ENCODE measurements around the gene GABPA.
A peak's percentile ranks its signal among the peaks of the same experiment; 100 is the strongest.
"Not testable (repeated sequence)": the region's sequence is repeated elsewhere in the genome, so short reads cannot be mapped to it uniquely, and the experiment has no call there.

Gene GABPA

DNA sequence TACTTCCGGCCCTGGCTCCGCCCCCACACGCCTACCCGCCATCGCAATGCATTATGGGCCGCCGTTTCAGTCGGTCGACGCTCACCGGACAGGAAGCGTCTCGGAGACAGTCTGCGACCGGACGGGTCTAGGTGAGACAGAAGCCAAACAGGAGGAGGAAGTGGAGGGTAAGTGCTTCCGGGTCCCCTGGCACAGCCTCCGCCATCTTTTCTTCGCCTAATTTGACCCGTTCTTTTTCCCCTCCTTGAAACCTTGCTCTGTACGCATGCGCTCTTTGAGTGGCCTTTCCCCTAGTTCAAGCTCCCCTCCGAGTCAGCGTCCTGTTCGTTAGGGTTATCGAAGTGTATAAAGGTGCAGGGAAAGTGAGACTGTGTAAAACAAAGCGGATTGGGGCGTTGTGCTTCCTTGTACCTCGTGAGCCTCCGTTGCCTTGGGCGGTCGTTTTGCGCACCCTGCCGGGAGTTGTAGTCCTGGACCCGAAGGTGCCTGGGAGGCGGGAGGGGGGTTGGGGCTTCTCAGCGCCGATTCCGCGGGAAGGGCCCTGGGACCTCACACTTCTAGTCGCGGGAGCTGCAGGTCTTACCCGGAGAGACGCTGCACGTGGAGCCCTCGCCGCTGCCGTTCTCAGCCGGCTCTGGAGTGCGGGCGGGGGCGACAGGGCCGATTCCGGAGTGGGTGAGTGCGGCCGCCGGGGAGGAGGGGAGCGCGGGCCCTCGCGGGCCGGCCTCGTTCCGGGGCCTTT lies at the start of gene GABPA, which contains the start of gene ATP5PF:
Gene GABPA, plus strand, starts transcription at position 69 of the 742 bp plus-strand sequence. CDS start 6,627 bp downstream, outside the sequence.
Gene ATP5PF, minus strand, starts transcription at position 1 of the 742 bp plus-strand sequence. CDS start 5,110 bp downstream, outside the sequence.
- peak; percentile 97 to 98 for DNase-seq (ENCODE audit: low read depth in 1 of 2, low spot score in 1 of 2)

GRCh38 chr21:25687787-25688186 lies 47.0 kb upstream of the GABPA start:
- DNase-seq (ENCODE audit: low read depth in 1 of 2, low spot score in 1 of 2): no peak

GRCh38 chr21:25688275-25689155 lies 46.3 kb upstream of the GABPA start:
- no peak for DNase-seq (ENCODE audit: low read depth in 1 of 2, low spot score in 1 of 2)

GRCh38 chr21:25689226-25689625 lies 45.5 kb upstream of the GABPA start:
- DNase-seq (ENCODE audit: low read depth in 1 of 2, low spot score in 1 of 2): no peak

DNA sequence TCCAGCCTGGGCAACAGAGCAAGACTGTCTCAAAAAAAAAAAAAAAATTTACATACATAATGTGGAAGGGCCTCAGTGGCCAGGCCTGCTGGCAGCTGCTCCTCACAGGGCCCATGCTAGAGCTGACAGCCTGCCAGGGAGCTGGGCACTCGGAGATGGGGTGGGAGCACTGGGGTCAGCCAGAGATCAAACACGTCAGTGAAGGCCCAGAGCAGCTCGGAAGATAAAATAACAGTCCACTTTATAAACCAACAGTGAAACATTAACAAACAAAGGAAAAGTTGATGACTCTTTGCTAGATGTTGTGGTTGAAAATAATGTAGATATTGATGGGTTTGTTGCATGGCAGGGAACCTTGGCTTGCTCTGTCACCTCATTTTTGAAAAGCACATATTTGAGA lies 42.8 kb upstream of the GABPA start:
- DNase-seq (ENCODE audit: low read depth in 1 of 2, low spot score in 1 of 2): no peak

- DNase-seq (ENCODE audit: low read depth in 1 of 2, low spot score in 1 of 2): not testable (repeated sequence)
Measured at GRCh38 chr21:25695461-25695860, 39.3 kb upstream of the GABPA start.

DNA sequence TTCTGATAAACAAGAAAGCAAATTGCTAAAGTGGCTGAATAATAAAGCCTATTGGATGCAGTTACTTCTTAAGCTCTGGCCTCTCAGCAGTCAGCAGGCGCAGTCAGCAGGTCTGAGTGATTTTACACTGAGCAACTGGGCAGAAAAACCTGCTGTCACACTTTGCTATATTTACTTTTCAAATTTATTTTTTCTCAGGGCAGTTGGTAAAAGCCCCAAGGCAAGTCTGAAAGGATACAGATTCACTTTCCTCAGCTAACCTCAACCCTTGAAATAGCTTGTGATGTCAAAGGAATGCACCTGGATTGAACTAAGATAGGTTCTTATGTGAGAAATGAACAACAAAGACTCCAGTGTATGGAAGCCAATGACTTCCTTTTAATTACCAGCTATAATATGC lies 34.0 kb upstream of the GABPA start:
- DNase-seq (ENCODE audit: low read depth in 1 of 2, low spot score in 1 of 2): no peak

GRCh38 chr21:25701529-25701928 lies 33.2 kb upstream of the GABPA start:
- DNase-seq (ENCODE audit: low read depth in 1 of 2, low spot score in 1 of 2): no peak

GRCh38 chr21:25708467-25709065 lies 26.2 kb upstream of the GABPA start:
- peak in 1 of 2 donors; percentile 35 for DNase-seq (ENCODE audit: low read depth in 1 of 2, low spot score in 1 of 2)

DNA sequence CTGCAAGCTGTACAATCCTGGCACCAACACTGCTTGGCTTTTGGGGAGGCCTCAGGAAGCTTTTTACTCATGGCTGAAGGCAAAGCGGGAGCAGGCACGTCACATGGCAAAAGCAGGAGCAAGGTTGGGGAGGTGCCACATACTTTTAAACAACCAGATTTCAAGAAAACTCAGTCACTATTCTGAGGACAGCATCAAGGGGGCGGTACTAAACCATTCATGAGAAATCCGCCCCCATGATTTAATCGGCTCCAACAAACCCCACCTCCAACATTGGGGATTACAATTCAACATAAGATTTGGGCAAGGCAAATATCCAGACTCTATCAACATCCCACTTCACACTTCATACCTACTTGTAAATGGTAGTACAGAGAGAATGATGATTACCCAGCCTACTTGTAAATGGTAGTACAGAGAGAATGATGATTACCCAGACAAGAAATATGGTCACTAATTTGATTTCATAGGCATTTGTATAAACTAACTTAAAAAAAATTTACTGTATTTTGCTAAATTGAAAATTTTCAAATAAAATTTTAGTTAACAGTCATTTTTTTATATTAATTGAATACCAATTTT lies 25.0 kb upstream of the GABPA start:
- no peak for DNase-seq (ENCODE audit: low read depth in 1 of 2, low spot score in 1 of 2)

- no peak for DNase-seq (ENCODE audit: low read depth in 1 of 2, low spot score in 1 of 2)
Measured at GRCh38 chr21:25710550-25710949, 24.2 kb upstream of the GABPA start.

DNA sequence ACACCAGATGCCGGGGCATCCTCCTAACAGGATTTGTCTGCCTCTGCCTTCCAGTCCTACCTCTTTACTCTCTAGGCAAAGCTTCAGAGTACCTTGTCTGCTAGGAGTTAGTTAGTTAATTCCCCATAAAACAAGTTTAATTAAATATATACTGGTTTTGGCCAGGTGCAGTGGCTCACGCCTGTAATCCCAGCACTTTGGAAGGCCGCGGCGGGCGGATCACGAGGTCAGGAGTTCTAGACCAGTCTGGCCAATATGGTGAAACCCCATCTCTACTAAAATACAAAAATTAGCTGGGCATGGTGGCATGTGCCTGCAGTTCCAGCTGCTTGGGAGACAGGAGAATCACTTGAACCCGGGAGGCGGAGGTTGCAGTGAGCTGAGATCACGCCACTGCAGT lies 20.7 kb upstream of the GABPA start:
- not testable (repeated sequence) for DNase-seq (ENCODE audit: low read depth in 1 of 2, low spot score in 1 of 2)

DNA sequence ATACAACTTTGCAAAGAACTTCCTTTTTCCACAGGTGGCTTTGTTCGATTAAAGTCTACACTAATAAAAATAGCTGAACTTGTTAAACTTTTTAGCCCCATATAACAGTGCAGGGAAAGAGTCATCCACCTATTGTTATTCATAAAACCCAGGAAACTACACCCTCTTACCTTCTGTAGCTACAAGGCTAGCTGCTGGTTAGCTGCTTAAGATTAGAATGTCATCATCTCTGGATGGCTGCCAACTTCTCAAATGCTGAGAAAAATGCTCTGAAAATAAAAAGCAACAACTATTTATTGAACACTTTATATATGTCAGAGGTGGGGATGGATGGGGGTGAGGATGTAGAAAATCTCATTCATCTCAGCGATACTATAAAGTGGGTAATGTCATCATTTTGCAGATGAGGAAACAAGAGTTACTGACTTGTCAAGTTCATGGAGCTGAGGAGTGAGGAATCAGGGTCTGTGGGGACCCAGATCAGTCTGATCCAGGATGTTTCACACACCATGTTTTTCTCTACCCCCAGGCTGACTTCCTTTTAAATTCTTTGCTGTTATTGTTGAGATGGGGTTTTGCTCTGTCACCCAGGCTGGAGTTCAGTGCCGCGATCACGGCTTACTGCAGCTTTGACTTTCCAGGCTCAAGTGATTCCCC lies 17.2 kb upstream of the GABPA start:
- DNase-seq (ENCODE audit: low read depth in 1 of 2, low spot score in 1 of 2): no peak

GRCh38 chr21:25721987-25722386 lies 12.8 kb upstream of the GABPA start:
- no peak for DNase-seq (ENCODE audit: low read depth in 1 of 2, low spot score in 1 of 2)

DNA sequence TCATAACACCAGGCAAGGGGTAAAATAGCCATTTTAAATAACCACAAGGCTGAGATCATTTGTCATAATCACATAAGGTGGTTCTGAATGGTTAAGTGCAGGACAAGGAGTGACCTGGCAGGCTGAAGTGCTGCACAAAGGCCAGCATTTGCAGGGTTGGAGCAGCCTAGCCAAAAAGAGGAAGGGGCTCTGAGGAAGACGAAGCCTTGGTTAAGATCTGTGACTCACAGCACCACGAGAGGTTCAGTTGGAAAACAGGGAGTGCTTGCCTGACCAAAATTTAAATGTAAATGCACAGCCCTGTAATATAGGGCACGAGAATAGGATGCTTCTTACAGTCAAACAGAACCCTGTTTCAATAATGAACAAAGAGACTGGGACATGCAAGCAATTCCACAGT lies 12.1 kb upstream of the GABPA start:
- DNase-seq (ENCODE audit: low read depth in 1 of 2, low spot score in 1 of 2): no peak

DNA sequence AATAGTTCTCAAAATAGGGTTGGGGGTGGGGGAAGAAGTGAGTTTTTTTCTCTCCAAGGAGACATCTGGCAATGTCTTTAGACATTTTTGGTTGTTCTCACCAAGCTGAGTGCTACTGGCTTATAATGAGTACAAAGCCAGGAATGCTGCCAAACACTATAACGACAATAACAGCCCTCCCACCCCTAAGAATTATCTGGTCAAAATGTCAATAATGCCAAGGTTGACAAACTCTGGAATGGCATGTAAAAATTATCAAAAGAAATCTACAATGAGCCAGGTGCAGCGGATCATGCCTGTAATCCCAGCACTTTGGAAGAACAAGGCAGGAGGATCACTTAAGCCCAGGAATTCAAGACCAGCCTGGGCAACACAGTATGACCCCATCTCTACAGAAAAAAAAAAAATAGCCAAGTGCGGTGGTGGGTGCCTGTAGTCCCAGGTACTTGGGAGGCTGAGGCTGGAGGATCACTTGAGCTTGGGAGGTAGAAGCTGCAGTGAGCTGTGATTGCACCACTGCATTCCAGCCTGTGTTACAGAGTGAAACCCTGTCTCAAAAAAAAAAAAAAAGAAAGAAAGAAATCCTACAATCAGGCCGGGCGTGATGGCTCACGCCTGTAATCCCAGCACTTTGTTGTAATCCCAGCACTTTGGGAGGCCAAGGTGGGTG lies 2.5 kb upstream of the GABPA start:
- no peak for DNase-seq (ENCODE audit: low read depth in 1 of 2, low spot score in 1 of 2)

DNA sequence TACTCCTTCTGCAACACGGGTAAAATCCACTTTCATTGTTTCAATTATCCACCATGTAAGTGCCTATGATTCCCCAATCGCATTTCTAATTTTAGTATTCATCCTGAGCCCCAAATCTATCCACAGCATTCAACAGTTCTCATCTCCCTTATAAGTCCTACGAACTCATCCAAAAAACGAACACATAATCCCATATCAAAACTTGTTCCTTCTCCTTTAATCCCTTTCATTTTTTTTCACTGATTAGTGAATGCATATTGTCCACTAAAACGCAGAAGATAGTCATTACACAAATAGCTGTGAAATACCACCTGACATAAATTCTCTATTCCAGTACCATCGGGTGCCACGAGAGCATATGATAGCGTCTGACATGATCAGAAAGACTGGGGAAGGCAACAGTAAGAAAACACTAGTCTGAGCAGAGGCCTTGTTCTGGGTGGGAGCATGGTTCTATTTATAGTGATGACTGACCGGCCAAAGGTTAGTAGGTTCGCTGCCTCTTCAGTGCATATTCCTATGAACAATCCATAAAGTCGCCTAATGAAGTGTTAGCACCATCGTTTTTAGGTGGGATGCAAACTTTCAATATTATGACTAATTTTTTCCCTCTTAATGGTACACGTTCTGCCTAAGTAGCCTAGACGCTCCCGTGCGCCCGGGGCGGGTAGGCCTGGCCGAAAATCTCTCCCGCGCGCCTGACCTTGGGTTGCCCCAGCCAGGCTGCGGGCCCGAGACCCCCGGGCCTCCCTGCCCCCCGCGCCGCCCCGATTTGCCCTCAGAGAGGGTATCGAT lies 716 bp upstream of the GABPA start:
- DNase-seq (ENCODE audit: low read depth in 1 of 2, low spot score in 1 of 2): peak in 1 of 2 donors; percentile 24

GRCh38 chr21:25734654-25734903 lies 193 bp upstream of the GABPA start:
- DNase-seq (ENCODE audit: low read depth in 1 of 2, low spot score in 1 of 2): no peak

DNA sequence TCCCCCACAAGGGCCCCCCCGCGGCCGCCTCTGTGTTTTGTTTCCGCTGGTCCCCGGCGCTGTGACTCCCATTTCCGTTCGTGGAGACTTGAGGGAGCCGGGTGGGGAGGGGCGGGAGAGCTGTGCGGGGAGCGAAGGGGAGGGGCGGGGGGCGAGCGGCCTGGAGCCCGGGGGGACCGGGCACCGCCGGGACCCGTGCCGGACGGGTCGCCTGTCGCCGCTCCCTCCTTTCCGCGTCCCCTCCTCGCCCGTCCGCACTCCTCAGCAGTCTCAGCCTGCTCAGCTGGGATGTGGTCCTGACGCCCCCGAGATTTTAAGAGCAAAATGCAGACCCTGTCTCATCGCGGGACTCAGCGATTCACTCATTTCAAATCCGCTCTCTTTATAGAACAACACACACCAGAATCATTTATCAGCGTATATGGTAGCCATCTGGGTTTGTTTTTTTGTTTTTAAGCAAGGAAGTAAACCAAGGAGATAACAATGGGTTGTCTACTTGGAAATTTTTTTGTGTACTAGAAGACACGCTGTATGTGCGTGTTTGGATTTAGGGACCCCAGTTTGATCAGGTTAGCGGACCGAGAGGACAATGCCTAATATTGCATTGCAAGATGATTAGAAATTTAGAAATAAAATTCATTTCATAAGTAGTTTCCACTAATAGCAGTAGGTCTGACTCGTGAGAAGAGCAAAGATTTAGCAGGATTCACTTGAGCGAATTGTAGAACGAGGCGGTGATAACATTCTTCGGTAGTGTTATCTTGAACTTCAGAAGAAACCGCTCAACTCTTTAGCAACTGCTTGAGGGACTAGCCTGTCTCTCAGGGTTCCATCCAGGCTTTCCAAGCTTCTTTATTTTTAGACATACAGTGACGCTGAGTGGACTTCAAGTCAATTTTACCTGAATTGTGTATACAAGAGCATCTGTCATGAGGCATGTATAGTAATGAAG lies 1.1 kb downstream of the GABPA start:
- peak; percentile 66 to 74 for DNase-seq (ENCODE audit: low read depth in 1 of 2, low spot score in 1 of 2)

Data from activated CD4-positive, alpha-beta T cell treated with anti-CD3 and anti-CD28 coated beads, Interleukin-2, amount 50 U/mL, for 24 hours (primary cell).